Vagina (tissue), 2 donors: ENCODE measurements around the gene SERINC3.

ENCODE experiments used
- CTCF ChIP-seq, 3 experiments: fragments of 450-650 bp in 2 of 3; fragments of 200-600 bp in 1 of 3; sonication (generic) in 1 of 3; IDR thresholded peaks; one replicate each; pipeline ENCODE4 v1.5.1; 2017 to 2019; ENCODE audit warnings: antibody characterized with exemption in 3 of 3, mild to moderate bottlenecking in 2 of 3, moderate library complexity in 2 of 3
- POLR2A ChIP-seq, 2 donors: fragments of 450-650 bp; IDR thresholded peaks; one replicate each; pipeline ENCODE4 v1.6.1; 2017; ENCODE audit warnings: antibody characterized with exemption in 2 of 2, mild to moderate bottlenecking in 2 of 2, moderate library complexity in 2 of 2
- POLR2AphosphoS5 ChIP-seq, 2 donors: sonication (generic); formaldehyde crosslinking; IDR thresholded peaks; one replicate each; pipeline ENCODE4 v1.9.0; 2017; ENCODE audit warnings: antibody characterized with exemption in 2 of 2, mild to moderate bottlenecking in 2 of 2, low read depth in 1 of 2; ENCODE audit not compliant: insufficient read depth in 1 of 2

- TF ChIP-seq POLR2AphosphoS5 (IDR thresholded peaks at IDR 0.05; ENCODE audit: insufficient read depth in 1 of 2, low read depth in 1 of 2) (peak in 1 of 2 donors; percentile 90), CTCF (IDR thresholded peaks at IDR 0.05) (no peak), POLR2A (IDR thresholded peaks at IDR 0.05) (no peak)
Measured at GRCh38 chr20:44467289-44467883, 54.5 kb downstream of the SERINC3 start.
